GM21526 (cell line): ENCODE data around the gene SND1.

Experiments used
- ATAC-seq: cut with Tn5 transposase; IDR thresholded peaks from one replicate; pipeline ENCODE4 v1.9.1; 2021; ENCODE audit warnings: moderate library complexity; ENCODE audit not compliant: unreplicated experiment, low FRiP score

Gene SND1

DNA sequence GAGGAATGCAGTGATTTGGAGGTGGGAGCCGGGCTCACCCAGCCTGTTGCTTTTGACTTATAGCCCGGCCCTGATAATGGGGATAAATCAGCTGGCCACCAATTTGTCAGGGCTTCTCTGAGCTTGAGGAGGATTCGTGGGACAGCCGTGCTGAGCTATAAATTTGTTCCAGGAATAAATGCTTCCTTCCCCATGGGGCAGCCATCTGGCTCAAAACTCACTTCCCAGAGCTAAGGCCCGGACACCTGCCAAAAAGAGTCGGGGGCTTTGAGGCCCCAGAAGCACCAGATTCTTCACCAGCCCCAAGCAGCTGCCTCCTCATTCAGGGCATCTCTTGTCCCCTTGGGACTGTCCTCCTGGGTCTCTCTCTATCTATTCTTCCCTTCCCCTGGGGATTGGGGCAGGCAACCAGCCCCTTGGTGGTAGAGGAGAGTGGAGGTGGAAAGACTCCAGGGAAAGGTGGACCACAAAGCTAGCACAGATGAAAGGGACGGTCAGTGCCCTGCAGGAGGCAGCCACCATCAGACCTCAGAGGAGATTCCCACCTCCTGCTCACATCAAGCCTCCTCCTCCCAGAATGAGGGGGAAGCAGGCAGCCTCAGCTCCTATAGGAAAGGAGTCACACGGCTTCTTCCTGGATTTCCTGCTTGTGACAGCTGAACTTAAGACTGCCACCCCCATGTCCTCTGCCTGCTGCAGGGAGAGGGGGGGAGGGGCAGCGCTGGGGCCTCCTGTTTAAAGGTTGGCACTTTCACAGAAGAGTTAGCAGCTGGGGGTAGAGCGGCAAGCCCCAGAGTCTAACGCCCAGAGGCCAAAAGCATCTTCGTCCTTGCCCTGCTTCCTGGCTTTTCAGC lies 423.5 kb downstream of the SND1 start:
- ATAC-seq, result no peak

GRCh38 chr7:128076196-128076795 lies 424.3 kb downstream of the SND1 start:
- no peak for ATAC-seq

GRCh38 chr7:128076796-128077271 lies 424.8 kb downstream of the SND1 start:
- no peak for ATAC-seq

GRCh38 chr7:128078309-128078708 lies 426.3 kb downstream of the SND1 start:
- no peak for ATAC-seq

GRCh38 chr7:128080169-128080568 lies 428.2 kb downstream of the SND1 start:
- no peak for ATAC-seq

GRCh38 chr7:128081351-128081750 lies 429.4 kb downstream of the SND1 start:
- no peak for ATAC-seq

- no peak for ATAC-seq
These were observed 429.8 kb downstream of the SND1 start for GRCh38 chr7:128081808-128082207.

DNA sequence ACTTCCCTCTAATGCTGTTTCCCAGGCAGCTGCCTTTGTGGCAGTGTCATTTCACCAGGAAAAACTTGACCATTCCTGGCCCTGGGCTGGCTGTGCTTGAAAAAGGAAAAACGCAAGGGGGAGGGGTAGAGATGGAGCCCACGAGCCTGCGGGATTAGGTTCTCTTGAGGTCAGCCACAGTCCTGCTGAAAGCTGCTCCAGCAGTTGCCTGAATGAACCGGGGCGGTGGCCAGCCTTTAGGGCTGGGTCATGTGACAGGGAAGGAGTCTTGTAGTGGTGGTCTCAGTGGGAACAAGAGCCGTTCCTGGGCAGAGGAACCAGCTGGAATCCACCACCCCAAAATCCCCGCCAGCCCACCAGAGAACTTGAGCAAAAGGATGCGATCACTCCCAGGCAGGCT lies 430.4 kb downstream of the SND1 start:
- ATAC-seq, result no peak

- no peak for ATAC-seq
These were observed 433.1 kb downstream of the SND1 start for GRCh38 chr7:128084896-128085608.

DNA sequence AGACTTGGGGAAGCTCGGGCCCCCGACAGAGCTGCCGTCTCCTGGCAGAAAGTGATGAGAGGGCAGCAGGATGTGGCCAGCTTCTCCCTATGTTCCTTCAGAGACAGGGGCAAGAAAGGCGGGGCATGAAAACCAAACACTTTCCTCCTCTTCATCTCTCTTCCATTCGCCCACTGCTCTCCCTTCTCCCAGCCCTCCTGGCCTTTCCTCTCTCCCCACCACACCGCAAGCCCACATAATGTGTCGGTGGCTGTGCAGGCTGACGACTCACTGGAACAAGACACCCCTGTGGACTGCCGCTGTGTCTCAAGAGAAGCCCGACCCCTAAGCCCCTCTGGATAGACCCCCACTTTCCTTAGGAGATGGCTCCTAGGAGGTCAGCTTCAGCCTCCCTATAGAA lies 438.5 kb downstream of the SND1 start:
- no peak for ATAC-seq

DNA sequence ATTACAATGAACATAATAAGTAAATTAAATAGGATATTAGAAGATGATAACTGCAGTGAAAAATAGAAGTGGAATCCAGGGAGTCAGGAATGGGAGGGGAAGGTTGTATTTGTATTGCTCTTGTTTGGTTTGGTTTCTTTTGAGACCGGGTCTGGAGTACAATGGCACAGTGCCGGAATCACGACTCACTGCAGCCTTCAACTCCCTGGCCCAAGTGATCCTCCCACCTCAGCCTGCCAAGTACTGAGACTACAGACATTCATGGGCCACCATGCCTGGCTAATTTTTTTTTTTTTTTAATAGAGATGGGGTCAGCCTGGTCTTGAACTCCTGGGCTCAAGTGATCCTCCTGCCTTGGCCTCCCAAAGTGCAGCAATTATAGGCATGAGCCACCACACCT lies 439.1 kb downstream of the SND1 start:
- no peak for ATAC-seq

DNA sequence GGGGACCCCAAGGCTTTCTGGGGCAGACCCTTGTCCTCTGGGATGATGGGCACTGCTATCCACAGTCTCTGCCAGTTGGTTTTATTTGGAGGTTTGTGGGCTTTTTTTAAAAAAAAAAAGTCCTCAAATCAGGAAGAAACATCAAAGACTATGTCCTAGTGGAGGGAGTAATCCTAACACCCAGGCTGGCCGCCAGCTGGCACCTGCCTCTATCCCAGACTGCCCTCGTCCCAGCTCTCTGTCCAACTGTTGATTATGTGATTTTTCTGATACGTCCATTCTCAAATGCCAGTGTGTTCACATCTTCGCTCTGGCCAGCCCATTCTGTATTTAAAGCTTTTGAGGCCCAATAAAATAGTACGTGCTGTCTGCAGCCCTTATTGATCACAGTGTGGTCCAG lies 440.2 kb downstream of the SND1 start:
- no peak for ATAC-seq

DNA sequence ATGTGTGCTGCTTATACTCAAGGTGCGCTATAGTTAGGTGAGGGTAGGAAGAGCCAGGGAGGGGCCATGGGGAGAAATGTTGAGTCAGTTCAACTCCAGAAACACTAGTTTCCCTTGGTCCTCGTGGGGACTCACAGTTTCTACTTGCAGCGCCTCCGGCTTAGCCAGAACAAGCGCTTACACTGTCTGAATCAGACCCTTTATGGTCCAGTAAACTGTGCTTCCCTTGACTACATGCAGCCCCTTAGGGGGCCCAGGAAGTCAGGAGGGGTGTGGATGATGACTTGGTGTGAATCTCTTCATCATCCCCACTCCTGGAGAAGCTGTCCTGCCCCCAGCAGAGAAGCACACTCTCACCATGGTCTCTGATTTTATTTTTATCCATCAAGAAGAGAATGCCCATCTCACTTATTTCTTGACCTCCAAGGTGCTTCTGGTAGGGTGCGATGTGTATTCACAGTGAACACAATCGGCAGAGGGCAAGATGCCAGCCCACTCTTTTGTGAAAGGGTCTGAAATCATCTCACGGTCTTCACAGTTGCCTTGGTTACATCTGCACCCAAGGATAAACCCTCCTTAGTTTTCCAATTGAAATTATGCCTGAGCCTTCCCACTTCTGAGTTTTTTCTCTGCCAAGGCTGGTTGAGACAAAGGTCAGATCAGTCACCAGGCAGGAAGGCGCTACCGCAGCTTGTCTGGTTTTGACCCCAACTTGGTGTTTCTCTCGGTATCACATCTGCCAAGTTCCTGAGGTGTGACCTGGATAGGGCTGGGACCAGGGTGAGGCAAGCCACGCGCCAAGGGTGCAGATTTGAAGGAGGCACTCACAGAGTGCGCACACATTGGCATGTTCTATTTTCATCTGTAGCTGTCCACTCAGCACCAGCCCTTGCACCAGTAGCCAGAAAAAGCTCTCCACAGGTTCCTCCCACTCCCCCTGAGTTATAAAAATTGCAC lies 441.9 kb downstream of the SND1 start:
- no peak for ATAC-seq

GRCh38 chr7:128094686-128095085 lies 442.7 kb downstream of the SND1 start:
- no peak for ATAC-seq

GRCh38 chr7:128097211-128097731 lies 445.3 kb downstream of the SND1 start:
- no peak for ATAC-seq

DNA sequence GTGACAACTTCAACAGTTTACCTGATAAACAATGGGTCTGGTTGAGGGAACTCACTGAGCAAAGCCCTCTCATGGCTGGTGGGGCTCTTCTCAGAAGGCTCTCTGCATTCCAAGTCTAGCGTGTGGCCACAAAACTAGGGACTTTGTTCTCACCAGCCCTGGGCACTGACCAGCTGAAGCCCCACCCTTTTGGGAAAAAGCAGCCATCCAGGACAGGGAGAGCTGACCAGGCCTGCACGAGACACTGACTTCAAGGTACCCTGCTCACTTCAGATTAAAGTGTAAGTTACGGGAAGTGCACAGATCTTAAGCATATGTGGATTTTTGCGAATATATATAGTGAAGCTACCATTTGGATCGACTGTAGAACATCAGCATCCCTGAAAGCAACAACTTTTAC lies 446.6 kb downstream of the SND1 start:
- ATAC-seq, result no peak

DNA sequence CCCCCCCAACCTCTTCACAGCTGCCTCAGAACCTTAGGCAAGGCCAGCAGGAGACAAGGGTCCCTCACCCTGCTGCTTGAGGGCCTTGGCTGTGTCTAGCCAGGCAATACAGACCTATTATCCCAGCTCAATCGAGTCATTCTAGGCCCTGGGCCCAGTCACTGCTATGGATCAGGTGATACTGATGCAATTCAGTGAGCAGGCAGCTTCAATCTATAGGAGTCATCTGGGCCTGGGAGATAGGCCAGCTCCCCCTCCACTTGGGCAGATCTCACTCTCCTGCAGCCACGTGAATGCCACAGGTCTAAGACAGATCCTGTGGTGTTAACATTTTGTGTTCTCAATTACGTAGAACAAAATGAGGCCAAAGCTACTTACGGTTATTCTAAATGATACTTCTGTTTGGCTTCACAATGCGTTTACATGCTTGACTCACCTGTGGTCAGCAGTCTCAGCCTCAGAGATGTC lies 447.2 kb downstream of the SND1 start:
- ATAC-seq, result no peak

DNA sequence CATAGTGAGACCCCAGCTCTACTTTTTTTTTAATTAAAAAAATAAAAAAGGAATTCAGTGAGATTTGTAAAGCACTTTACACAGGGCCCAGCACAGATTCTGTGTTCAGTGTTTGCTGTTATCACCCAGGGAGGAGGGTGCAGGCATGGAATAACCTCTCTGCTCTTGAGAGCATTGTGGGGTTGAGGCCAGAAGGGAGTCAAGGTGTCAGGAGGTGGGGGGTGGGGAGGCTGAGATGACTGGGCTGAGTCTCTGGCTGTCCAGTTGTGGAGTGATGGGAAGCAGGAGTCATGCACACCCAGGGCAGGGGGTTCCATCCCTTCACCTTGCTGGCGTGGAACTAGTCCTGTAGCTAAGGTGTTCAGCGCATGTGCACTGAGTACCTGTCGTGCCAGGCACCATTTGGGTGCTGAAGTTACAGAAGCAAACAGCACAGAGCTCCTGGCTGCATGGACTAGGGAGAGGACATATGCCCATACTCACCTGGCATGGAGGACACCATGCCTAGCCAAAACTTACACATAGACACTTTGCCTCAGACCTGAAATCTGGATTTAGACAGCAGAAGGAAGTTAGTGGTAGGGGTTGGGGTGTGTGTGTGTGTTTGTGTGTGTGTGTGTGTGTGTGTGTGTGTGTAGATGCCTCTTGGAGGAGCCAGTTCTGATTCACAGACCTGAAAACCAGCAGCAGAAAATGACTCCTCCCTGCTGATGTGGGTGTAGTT lies 448.4 kb downstream of the SND1 start:
- no peak for ATAC-seq

- no peak for ATAC-seq
These were observed 449.1 kb downstream of the SND1 start for GRCh38 chr7:128100949-128101713.
